HepG2 (cell line): ENCODE measurements around the gene MBD3. TPM values are rescaled to one million over a fixed set of nuclear protein-coding genes. Genes with fewer than 3 reads are reported as not detected.

ENCODE experiments used
- ATAC-seq: fragments of 200-7000 bp; cut with Tn5 transposase; 3 replicates; pipeline ENCODE4 v1.9.1; 2020; ENCODE audit warnings: mild to moderate bottlenecking, moderate library complexity
- BruUV-seq: library from RNA; stranded (reverse); fragments of 400-500 nt; replicated peaks from 2 replicates; lab custom pipeline; 2021; lab: Mats Ljungman, UMichigan
- CTCF ChIA-PET: fragments of 300-600 bp; formaldehyde crosslinking; extraction: SDS; loops from one replicate; lab custom pipeline; 2021; ENCODE audit warnings: low total read pairs, inconsistent platforms, low intra/inter-chr PET ratio; lab: Yijun Ruan, JAX
- POLR2A ChIA-PET: fragments of 350-600 bp; sonication (Branson Sonifier 250); formaldehyde crosslinking; loops from one replicate; lab custom pipeline; 2020; ENCODE audit warnings: antibody characterized with exemption, inconsistent platforms; lab: Yijun Ruan, JAX
- DNase-seq: peaks from one replicate; pipeline ENCODE4 v3.0.0-alpha.2; 2015; ENCODE audit warnings: low spot score
- FAIRE-seq: peaks from 3 replicates; lab custom pipeline; 2011; peaks lifted over from hg19 to GRCh38; lab: Jason Lieb, UNC
- H2AFZ ChIP-seq: one replicate; pipeline ENCODE4 v1.6.1; 2011; ENCODE audit warnings: low read length, inconsistent platforms
- H3K27ac ChIP-seq: fragments of 300-600 bp; 3 replicates; pipeline ENCODE4 v1.8.0; 2011; ENCODE audit warnings: mixed run types, mild to moderate bottlenecking, mixed read lengths, low read length, inconsistent platforms; ENCODE audit not compliant: insufficient read depth; ENCODE audit errors: extremely low read length
- H3K27me3 ChIP-seq, 2 experiments: fragments of 200-600 bp in 1 of 2; 2 replicates in 1 of 2; 3 replicates in 1 of 2; pipeline versions ENCODE4 v1.6.0 to v1.8.0; 2011; ENCODE audit warnings: low read length in 2 of 2, mild to moderate bottlenecking in 2 of 2, moderate library complexity in 2 of 2, inconsistent platforms in 1 of 2; ENCODE audit not compliant: insufficient read depth in 2 of 2, control insufficient read depth in 1 of 2
- H3K36me3 ChIP-seq, 2 experiments: fragments of 200-600 bp in 1 of 2; replicated peaks in 1 of 2; 2 replicates in 1 of 2; 3 replicates in 1 of 2; pipeline versions ENCODE4 v1.5.1 to v1.8.0; 2011; ENCODE audit warnings: low read length in 2 of 2, inconsistent platforms in 1 of 2; ENCODE audit not compliant: insufficient read depth in 2 of 2, control insufficient read depth in 1 of 2
- H3K4me1 ChIP-seq: 2 replicates; pipeline ENCODE4 v1.5.1; 2012; ENCODE audit warnings: low read length, inconsistent platforms; ENCODE audit not compliant: insufficient read depth
- H3K4me2 ChIP-seq: 2 replicates; pipeline ENCODE4 v1.6.0; 2011; ENCODE audit warnings: low read depth, low read length, inconsistent platforms
- H3K4me3 ChIP-seq, 3 experiments: fragments of 200-600 bp in 1 of 3; sonication (generic), shearing (Covaris generic) in 1 of 3; replicated peaks in 1 of 3; 2 replicates each; pipeline ENCODE4 v1.5.1; 2011 to 2016; ENCODE audit warnings: low read length in 3 of 3, inconsistent platforms in 2 of 3, low read depth in 2 of 3, mild to moderate bottlenecking in 2 of 3, control low read depth in 1 of 3, mixed read lengths in 1 of 3; ENCODE audit not compliant: insufficient read depth in 1 of 3
- H3K79me2 ChIP-seq: one replicate; pipeline ENCODE4 v1.6.1; 2011; ENCODE audit warnings: low read length, inconsistent platforms; ENCODE audit not compliant: insufficient read depth
- H3K9ac ChIP-seq: 2 replicates; pipeline ENCODE4 v1.6.0; 2011; ENCODE audit warnings: mild to moderate bottlenecking, low read depth, low read length, inconsistent platforms; ENCODE audit not compliant: insufficient read depth
- H3K9me3 ChIP-seq: 2 replicates; pipeline ENCODE4 v1.5.1; 2012; ENCODE audit warnings: mild to moderate bottlenecking, low read length
- H4K20me1 ChIP-seq: 2 replicates; pipeline ENCODE4 v1.6.0; 2011; ENCODE audit warnings: inconsistent platforms, mild to moderate bottlenecking, low read length, moderate library complexity; ENCODE audit not compliant: insufficient read depth
- AGO2 ChIP-seq: fragments of 200-400 bp; formaldehyde crosslinking; optimal IDR thresholded peaks from 2 replicates; pipeline ENCODE3; 2017; ENCODE audit warnings: mild to moderate bottlenecking, low read depth, low read length, moderate library complexity
- POLR2G ChIP-seq: fragments of 200-400 bp; formaldehyde crosslinking; IDR thresholded peaks from 2 replicates; pipeline ENCODE4 v1.6.1; 2018; ENCODE audit warnings: mild to moderate bottlenecking, low read depth, low read length, moderate library complexity
- ZNF121 ChIP-seq: sonication (generic); formaldehyde crosslinking; IDR thresholded peaks from 2 replicates; pipeline ENCODE4 v1.5.0; 2020; ENCODE audit warnings: mild to moderate bottlenecking, missing genetic modification reagents
- ZNF138 ChIP-seq: sonication (generic); formaldehyde crosslinking; IDR thresholded peaks from 2 replicates; pipeline ENCODE4 v1.5.0; 2020; ENCODE audit warnings: mild to moderate bottlenecking, low read depth, missing genetic modification reagents
- ZNF225 ChIP-seq: sonication (generic); formaldehyde crosslinking; IDR thresholded peaks from 2 replicates; pipeline ENCODE4 v1.4.0; 2020; ENCODE audit warnings: mild to moderate bottlenecking, missing genetic modification reagents
- ZNF460 ChIP-seq: sonication (generic); formaldehyde crosslinking; IDR thresholded peaks from 2 replicates; pipeline ENCODE4 v1.5.1; 2020; ENCODE audit warnings: missing genetic modification reagents, mild to moderate bottlenecking, borderline replicate concordance
- ZNF879 ChIP-seq: sonication (generic); formaldehyde crosslinking; IDR thresholded peaks from 2 replicates; pipeline ENCODE4 v1.8.1; 2023; ENCODE audit warnings: missing genetic modification reagents
- WGBS: methylation state at CpG from one replicate; pipeline ENCODE4 v1.1.6; 2017; ENCODE audit warnings: low lambda C conversion rate; 5-methylcytosine and 5-hydroxymethylcytosine counted together
- in situ Hi-C: cut with HindIII; loops from 2 replicates; pipeline ENCODE4 v1.10.0; 2017; ENCODE audit warnings: low pct_unique_long_range_greater_than_20kb; ENCODE audit not compliant: extremely low pct_ligation_motif_present
- intact Hi-C: fragments of 100-400 bp; cut with micrococcal nuclease; formaldehyde crosslinking; loops from one replicate; pipeline ENCODE4 v1.10.0; 2022; ENCODE audit not compliant: unreplicated experiment
- polyA plus RNA-seq, 8 experiments: library from polyadenylated mRNA; depleted of rRNA in 3 of 8; stranded (reverse) in 7 of 8; unstranded in 1 of 8; fragments of >200 nt; fragmentation: Illumina TruSeq in 4 of 8; extraction: Trizol in 4 of 8; gene quantifications; 2 replicates each; pipeline versions ENCODE4 v1.2.1 to v1.2.3, GENCODE V29; 2011 to 2016; ENCODE audit warnings: low read depth in 4 of 8, missing spikeins in 1 of 8, mixed read lengths in 1 of 8; ENCODE audit not compliant: insufficient read depth in 1 of 8
- total RNA-seq, 5 experiments: library from RNA; depleted of rRNA; stranded (reverse); fragments of >200 nt; fragmentation: Illumina TruSeq; extraction: Trizol; gene quantifications; 2 replicates each; pipeline ENCODE4 v1.2.3, GENCODE V29; 2016; ENCODE audit warnings: low read depth in 1 of 5

Gene MBD3
- total and polyA plus RNA-seq, 2 of the 13 experiments (the other 11 are each of a cell fraction or from before 2014, with no cell fraction given) = 21.2 to 76.9 TPM

GRCh38 chr19:1608359-1609102 lies 15.9 kb upstream of the MBD3 start:
- H3K79me2 ChIP-seq = peaks cover 17% of the 10 kb centered on the region
- FAIRE-seq (no peak), DNase-seq (no peak), ATAC-seq (no peak)
- H3K9ac ChIP-seq = no peak overlapping the region
- H3K36me3 ChIP-seq = peaks cover 9 to 15% of the 10 kb centered on the region in 2 experiments; a peak in 4 of 5 replicates
- POLR2A ChIA-PET = no interaction called here
- intact Hi-C loops (loop anchor here (5.0 kb wide), 1 partner anchor 44 kb away; the partner anchor contains the start of gene TCF3), in situ Hi-C loops (no loop called here)
- CTCF ChIA-PET = no interaction called here
- no peak overlapping the region for H3K27ac ChIP-seq
- H3K4me1 ChIP-seq = peaks cover 22% of the 10 kb centered on the region
- WGBS = 85% methylated on average over 20 of the region's 23 CpGs
- H3K4me2 ChIP-seq = no peak overlapping the region
- no TSS peak for BruUV-seq
- TF ChIP-seq POLR2G (peak; percentile 25; the same call in 1 of the 2 replicates), AGO2 (peak; percentile 95), ZNF225 (no peak), ZNF138 (CRISPR knock-in tag) (no peak), ZNF121 (CRISPR knock-in tag) (peak; percentile 85), ZNF460 (no peak), ZNF879 (CRISPR knock-in tag) (no peak)
- H4K20me1 ChIP-seq = no peaks in the 10 kb centered on the region
- no peak overlapping the region for H2AFZ ChIP-seq
- no peaks in the 10 kb centered on the region; a peak in 1 of 5 replicates for H3K27me3 ChIP-seq
- H3K4me3 ChIP-seq = no peak overlapping the region
- H3K9me3 ChIP-seq = no peaks in the 10 kb centered on the region
